IPS-18a (cell line): ENCODE measurements around the gene ELMO3.

ENCODE experiments used
- H3K27ac ChIP-seq: one replicate; pipeline ENCODE4 v1.5.1; 2013; ENCODE audit warnings: low read length
- H3K27me3 ChIP-seq: one replicate; pipeline ENCODE4 v1.6.1; 2013; ENCODE audit warnings: mild to moderate bottlenecking, low read length; ENCODE audit not compliant: control insufficient read depth, insufficient read depth
- H3K36me3 ChIP-seq: one replicate; pipeline ENCODE4 v1.6.1; 2013; ENCODE audit warnings: low read depth, low read length; ENCODE audit not compliant: control insufficient read depth
- H3K4me1 ChIP-seq: one replicate; pipeline ENCODE4 v1.6.1; 2013; ENCODE audit warnings: low read depth, low read length; ENCODE audit not compliant: control insufficient read depth
- H3K4me3 ChIP-seq: one replicate; pipeline ENCODE4 v1.5.1; 2013; ENCODE audit warnings: low read length
- H3K9ac ChIP-seq: one replicate; pipeline ENCODE4 v1.6.1; 2013; ENCODE audit warnings: mild to moderate bottlenecking, low read length, moderate library complexity
- H3K9me3 ChIP-seq: one replicate; pipeline ENCODE4 v1.6.1; 2013; ENCODE audit warnings: low read depth, low read length; ENCODE audit not compliant: control insufficient read depth

ELMO3 gene

GRCh38 chr16:67193536-67193935, 5.4 kb upstream of the ELMO3 start:
- Histone ChIP-seq H3K4me3 (no peak overlapping the region), H3K9me3 (no peaks in the 10 kb centered on the region), H3K36me3 (peaks cover 40% of the 10 kb centered on the region), H3K4me1 (peaks cover 5% of the 10 kb centered on the region), H3K9ac (no peak overlapping the region), H3K27me3 (no peaks in the 10 kb centered on the region), H3K27ac (no peak overlapping the region)

GRCh38 chr16:67194260-67194659, 4.7 kb upstream of the ELMO3 start:
- Histone ChIP-seq H3K36me3 (peaks cover 40% of the 10 kb centered on the region), H3K27ac (no peak overlapping the region), H3K4me3 (no peak overlapping the region), H3K27me3 (no peaks in the 10 kb centered on the region), H3K9ac (no peak overlapping the region), H3K9me3 (no peaks in the 10 kb centered on the region), H3K4me1 (peaks cover 5% of the 10 kb centered on the region)

GRCh38 chr16:67195676-67196075, 3.3 kb upstream of the ELMO3 start:
- Histone ChIP-seq H3K36me3 (peaks cover 40% of the 10 kb centered on the region), H3K9ac (no peak overlapping the region), H3K9me3 (no peaks in the 10 kb centered on the region), H3K27me3 (no peaks in the 10 kb centered on the region), H3K4me1 (peaks cover 5% of the 10 kb centered on the region), H3K27ac (no peak overlapping the region), H3K4me3 (no peak overlapping the region)

GRCh38 chr16:67196881-67197280, 2.0 kb upstream of the ELMO3 start:
- H3K9me3 ChIP-seq: no peaks in the 10 kb centered on the region
- peaks cover 5% of the 10 kb centered on the region for H3K4me1 ChIP-seq
- H3K36me3 ChIP-seq: peaks cover 45% of the 10 kb centered on the region
- no peak overlapping the region for H3K27ac ChIP-seq
- no peak overlapping the region for H3K9ac ChIP-seq
- no peak overlapping the region for H3K4me3 ChIP-seq
- no peaks in the 10 kb centered on the region for H3K27me3 ChIP-seq

GRCh38 chr16:67197704-67198103, 1.2 kb upstream of the ELMO3 start:
- no peak overlapping the region for H3K9ac ChIP-seq
- H3K4me3 ChIP-seq: no peak overlapping the region
- H3K4me1 ChIP-seq: peaks cover 4% of the 10 kb centered on the region
- H3K27ac ChIP-seq: no peak overlapping the region
- peaks cover 45% of the 10 kb centered on the region for H3K36me3 ChIP-seq
- H3K27me3 ChIP-seq: no peaks in the 10 kb centered on the region
- H3K9me3 ChIP-seq: no peaks in the 10 kb centered on the region

GRCh38 chr16:67198238-67198734, 645 bp upstream of the ELMO3 start:
- H3K36me3 ChIP-seq: peaks cover 45% of the 10 kb centered on the region
- no peaks in the 10 kb centered on the region for H3K4me1 ChIP-seq
- no peak overlapping the region for H3K4me3 ChIP-seq
- no peaks in the 10 kb centered on the region for H3K9me3 ChIP-seq
- no peak overlapping the region for H3K9ac ChIP-seq
- no peaks in the 10 kb centered on the region for H3K27me3 ChIP-seq
- no peak overlapping the region for H3K27ac ChIP-seq

- Histone ChIP-seq H3K4me1 (no peaks in the 10 kb centered on the region), H3K9me3 (no peaks in the 10 kb centered on the region), H3K9ac (no peak overlapping the region), H3K36me3 (peaks cover 43% of the 10 kb centered on the region), H3K4me3 (peak overlapping the region; percentile 21), H3K27me3 (no peaks in the 10 kb centered on the region), H3K27ac (no peak overlapping the region)
These were observed 872 bp downstream of the ELMO3 start for GRCh38 chr16:67199808-67200198.

- Histone ChIP-seq H3K9me3 (no peaks in the 10 kb centered on the region), H3K9ac (no peak overlapping the region), H3K27me3 (no peaks in the 10 kb centered on the region), H3K27ac (no peak overlapping the region), H3K36me3 (peaks cover 36% of the 10 kb centered on the region), H3K4me3 (no peak overlapping the region), H3K4me1 (no peaks in the 10 kb centered on the region)
These were observed 1.6 kb downstream of the ELMO3 start for GRCh38 chr16:67200491-67200890.

- Histone ChIP-seq H3K4me3 (no peak overlapping the region), H3K4me1 (no peaks in the 10 kb centered on the region), H3K9ac (no peak overlapping the region), H3K27ac (no peak overlapping the region), H3K27me3 (no peaks in the 10 kb centered on the region), H3K36me3 (peaks cover 24% of the 10 kb centered on the region), H3K9me3 (no peaks in the 10 kb centered on the region)
These were observed 2.7 kb downstream of the ELMO3 start for GRCh38 chr16:67201411-67202345.

- H3K27me3 ChIP-seq: no peaks in the 10 kb centered on the region
- H3K27ac ChIP-seq: no peak overlapping the region
- H3K4me1 ChIP-seq: no peaks in the 10 kb centered on the region
- H3K9ac ChIP-seq: no peak overlapping the region
- no peak overlapping the region for H3K4me3 ChIP-seq
- no peaks in the 10 kb centered on the region for H3K9me3 ChIP-seq
- peaks cover 17% of the 10 kb centered on the region for H3K36me3 ChIP-seq
These were observed 3.5 kb downstream of the ELMO3 start for GRCh38 chr16:67202426-67202825.

- Histone ChIP-seq H3K27me3 (no peaks in the 10 kb centered on the region), H3K4me1 (no peaks in the 10 kb centered on the region), H3K9ac (no peak overlapping the region), H3K4me3 (no peak overlapping the region), H3K9me3 (no peaks in the 10 kb centered on the region), H3K27ac (no peak overlapping the region), H3K36me3 (peaks cover 12% of the 10 kb centered on the region)
These were observed 4.1 kb downstream of the ELMO3 start for GRCh38 chr16:67202956-67203493.

GRCh38 chr16:67204076-67204475, 5.1 kb downstream of the ELMO3 start:
- no peak overlapping the region for H3K9ac ChIP-seq
- no peak overlapping the region for H3K27ac ChIP-seq
- H3K4me3 ChIP-seq: no peak overlapping the region
- H3K9me3 ChIP-seq: no peaks in the 10 kb centered on the region
- no peaks in the 10 kb centered on the region for H3K4me1 ChIP-seq
- peaks cover 12% of the 10 kb centered on the region for H3K36me3 ChIP-seq
- no peaks in the 10 kb centered on the region for H3K27me3 ChIP-seq
